EL (cell line): ENCODE data around the gene CT47B1.
A peak's percentile ranks its signal among the peaks of the same experiment; 100 is the strongest.
"Not testable (repeated sequence)": the region's sequence is repeated elsewhere in the genome, so short reads cannot be mapped to it uniquely, and the experiment has no call there.

Source experiments
- DNase-seq: peaks from one replicate; pipeline ENCODE4 v3.0.0-alpha.2; 2016

The CT47B1 gene

GRCh38 chrX:120875766-120876165 lies at the start of gene CT47B1:
Gene CT47B1 (minus strand): TSS chrX:120875866. CDS start chrX:120875670, 196 bp downstream.
- DNase-seq = not testable (repeated sequence)

- DNase-seq = no peak
Measured at GRCh38 chrX:120874678-120875557, 748 bp downstream of the CT47B1 start.

GRCh38 chrX:120857240-120857639 lies 18.4 kb downstream of the CT47B1 start:
- no peak for DNase-seq

GRCh38 chrX:120840827-120841226 lies 34.8 kb downstream of the CT47B1 start:
- peak; percentile 54 for DNase-seq

GRCh38 chrX:120839491-120839890 lies 36.2 kb downstream of the CT47B1 start:
- DNase-seq = peak; percentile 37

GRCh38 chrX:120827213-120827612 lies 48.5 kb downstream of the CT47B1 start:
- DNase-seq = not testable (repeated sequence)

GRCh38 chrX:120825146-120825545 lies 50.5 kb downstream of the CT47B1 start:
- DNase-seq = no peak

- DNase-seq = peak; percentile 1
Measured at GRCh38 chrX:120824021-120824420, 51.6 kb downstream of the CT47B1 start.

GRCh38 chrX:120823556-120823955 lies 52.1 kb downstream of the CT47B1 start:
- peak; percentile 7 for DNase-seq
